ENCODE results near the gene DUSP7. TPM values are rescaled to one million over a fixed set of nuclear protein-coding genes. Genes with fewer than 3 reads are reported as not detected.

Gene DUSP7
- polyA plus RNA-seq (ENCODE audit: insufficient read length in 10 of 10), result 10 to 100 TPM; 14.7 to 31.0 (median 20.5) TPM
- long read RNA-seq, donor 1, partial matches to known transcripts, result 0 of 2 reads
- long read RNA-seq, donor 1, other reads (novel, unspliced or antisense), result 0 of 2 reads
- long read RNA-seq, donor 2, transcript DUSP7-202 (3 exons, 3,340 nt), result major isoform, 5 of 6 reads
- long read RNA-seq, donor 2, partial matches to known transcripts, result 0 of 6 reads
- long read RNA-seq, donor 2, other reads (novel, unspliced or antisense), result 0 of 6 reads
- long read RNA-seq, donor 3, result 0 reads
- long read RNA-seq, donor 4, partial matches to known transcripts, result 0 of 1 reads
- long read RNA-seq, donor 4, other reads (novel, unspliced or antisense), result 0 of 1 reads
- long read RNA-seq, donor 5, transcript DUSP7-202 (3 exons, 3,340 nt), result major isoform, 8 of 15 reads
- long read RNA-seq, donor 5, partial matches to known transcripts, result 5 of 15 reads
- long read RNA-seq, donor 5, other reads (novel, unspliced or antisense), result 0 of 15 reads
- long read RNA-seq, donor 6, partial matches to known transcripts, result 0 of 3 reads
- long read RNA-seq, donor 6, other reads (novel, unspliced or antisense), result 0 of 3 reads
- long read RNA-seq, donor 7, partial matches to known transcripts, result 0 of 4 reads
- long read RNA-seq, donor 7, other reads (novel, unspliced or antisense), result 0 of 4 reads
- long read RNA-seq, donor 8, partial matches to known transcripts, result 0 of 6 reads
- long read RNA-seq, donor 8, other reads (novel, unspliced or antisense), result 0 of 6 reads
- long read RNA-seq, donor 9, result 0 reads

GRCh38 chr3:52056521-52056967, at the start of gene DUSP7:
Gene DUSP7, minus strand, starts transcription at chr3:52056571. Its CDS starts 205 bp downstream, at chr3:52056366.
- peak; percentile 81 to 95 (median 84) for DNase-seq

- DNase-seq, result peak in 1 of 3 donors; percentile 68
These were observed 48.6 kb upstream of the DUSP7 start for GRCh38 chr3:52104684-52105640.

- DNase-seq, result no peak
These were observed 46.6 kb upstream of the DUSP7 start for GRCh38 chr3:52102934-52103333.

- peak in 1 of 3 donors; percentile 78 for DNase-seq
These were observed 42.6 kb upstream of the DUSP7 start for GRCh38 chr3:52099001-52099401.

GRCh38 chr3:52097851-52098507, 41.6 kb upstream of the DUSP7 start:
- peak in 2 of 3 donors; percentile 65 to 72 for DNase-seq

GRCh38 chr3:52095990-52096775, 39.8 kb upstream of the DUSP7 start:
- DNase-seq, result no peak

- no peak for DNase-seq
These were observed 38.5 kb upstream of the DUSP7 start for GRCh38 chr3:52094571-52095485.

- no peak for DNase-seq
These were observed 37.6 kb upstream of the DUSP7 start for GRCh38 chr3:52093756-52094545.

GRCh38 chr3:52092891-52093290, 36.5 kb upstream of the DUSP7 start:
- DNase-seq, result no peak

- no peak for DNase-seq
These were observed 35.9 kb upstream of the DUSP7 start for GRCh38 chr3:52092271-52092660.

GRCh38 chr3:52091586-52092270, 35.4 kb upstream of the DUSP7 start:
- peak in 1 of 3 donors; percentile 74 for DNase-seq

- no peak for DNase-seq
These were observed 34.6 kb upstream of the DUSP7 start for GRCh38 chr3:52090933-52091468.

- DNase-seq, result peak in 2 of 3 donors; percentile 84 to 86
These were observed 34.0 kb upstream of the DUSP7 start for GRCh38 chr3:52090131-52090932.

GRCh38 chr3:52089691-52090090, 33.3 kb upstream of the DUSP7 start:
- DNase-seq, result no peak

- DNase-seq, result peak in 1 of 3 donors; percentile 81
These were observed 32.3 kb upstream of the DUSP7 start for GRCh38 chr3:52088445-52089367.

All from muscle of back (tissue), 13 donors.